Activated gamma-delta T cell treated with Interleukin-2 at 50 U/mL for 16 hours (primary cell): Measurements from ENCODE around the gene MOSMO.
"Not testable (repeated sequence)": the region's sequence is repeated elsewhere in the genome, so short reads cannot be mapped to it uniquely, and the experiment has no call there.

Experiments used
- DNase-seq: peaks from one replicate; pipeline ENCODE4 v3.0.0-alpha.2; 2020

The MOSMO gene

GRCh38 chr16:22098405-22099255 lies 90.7 kb downstream of the MOSMO start:
- no peak for DNase-seq

- DNase-seq = no peak
Observed at GRCh38 chr16:22099256-22099975, 91.5 kb downstream of the MOSMO start.

- DNase-seq = no peak
Observed at GRCh38 chr16:22103441-22103840, 95.5 kb downstream of the MOSMO start.

GRCh38 chr16:22109258-22109898 lies 101.5 kb downstream of the MOSMO start:
- DNase-seq = no peak

GRCh38 chr16:22111629-22112028 lies 103.7 kb downstream of the MOSMO start:
- DNase-seq = not testable (repeated sequence)

- no peak for DNase-seq
Observed at GRCh38 chr16:22116095-22116700, 108.3 kb downstream of the MOSMO start.

- DNase-seq = no peak
Observed at GRCh38 chr16:22117609-22118008, 109.7 kb downstream of the MOSMO start.

GRCh38 chr16:22120440-22120839 lies 112.5 kb downstream of the MOSMO start:
- no peak for DNase-seq

- DNase-seq = no peak
Observed at GRCh38 chr16:22122239-22122638, 114.3 kb downstream of the MOSMO start.

- DNase-seq = no peak
Observed at GRCh38 chr16:22123146-22123545, 115.2 kb downstream of the MOSMO start.

GRCh38 chr16:22123759-22124490 lies 116.0 kb downstream of the MOSMO start:
- no peak for DNase-seq

GRCh38 chr16:22124583-22125284 lies 116.8 kb downstream of the MOSMO start:
- DNase-seq = no peak

GRCh38 chr16:22126037-22126558 lies 118.2 kb downstream of the MOSMO start:
- DNase-seq = no peak

GRCh38 chr16:22128537-22128936 lies 120.6 kb downstream of the MOSMO start:
- not testable (repeated sequence) for DNase-seq

GRCh38 chr16:22130528-22130927 lies 122.6 kb downstream of the MOSMO start:
- DNase-seq = no peak

- DNase-seq = no peak
Observed at GRCh38 chr16:22132801-22133200, 124.9 kb downstream of the MOSMO start.
